Cerebellar cortex (tissue), 1 donor: ENCODE measurements around the gene CERS3.

Experiments
- DNase-seq: peaks from one replicate; pipeline ENCODE4 v3.0.0-alpha.2; 2015; ENCODE audit warnings: low spot score

CERS3 gene

GRCh38 chr15:100383302-100384107, 145.2 kb downstream of the CERS3 start:
- DNase-seq, result peak; percentile 29

GRCh38 chr15:100373942-100374341, 154.8 kb downstream of the CERS3 start:
- no peak for DNase-seq

GRCh38 chr15:100373120-100373896, 155.4 kb downstream of the CERS3 start:
- DNase-seq, result no peak

GRCh38 chr15:100372739-100373119, 156.0 kb downstream of the CERS3 start:
- DNase-seq, result no peak

DNA sequence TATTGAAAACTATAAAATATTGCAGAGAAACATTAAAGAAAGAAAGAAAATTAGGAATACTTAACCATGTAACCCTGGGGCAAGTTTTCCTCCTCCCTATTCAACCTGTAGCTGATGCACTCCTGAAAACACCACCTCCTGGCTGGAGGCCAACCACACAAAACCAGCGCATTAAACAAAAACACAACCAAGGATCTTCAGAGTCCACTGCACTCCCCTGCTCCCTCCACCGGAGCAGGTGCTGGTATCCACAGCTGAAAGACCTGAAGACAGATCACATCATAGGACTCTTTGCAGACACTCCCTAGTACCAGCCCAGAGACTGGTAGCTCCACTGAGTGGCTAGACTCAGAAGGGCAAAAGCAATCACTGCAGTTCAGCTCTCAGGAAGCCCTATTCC, 173.4 kb downstream of the CERS3 start:
- DNase-seq, result no peak

DNA sequence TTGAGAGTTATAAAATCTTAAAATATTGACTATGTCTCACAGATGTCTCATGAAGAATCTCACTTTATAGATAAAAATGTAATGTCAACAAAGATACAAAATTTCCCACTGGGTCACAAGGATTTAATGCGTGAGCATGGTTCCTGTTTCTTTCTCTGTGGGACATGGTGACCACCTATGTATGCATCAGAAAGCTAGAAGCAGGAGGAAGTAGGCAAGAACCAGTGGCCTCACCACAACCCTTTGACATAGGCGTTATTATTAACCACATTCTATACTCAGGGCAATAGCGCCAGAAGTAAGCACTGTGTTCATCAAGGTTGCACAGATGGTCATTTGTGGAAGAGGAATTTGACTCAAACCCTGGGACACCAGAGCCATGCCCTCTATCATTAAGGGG, 175.3 kb downstream of the CERS3 start:
- DNase-seq, result no peak

DNA sequence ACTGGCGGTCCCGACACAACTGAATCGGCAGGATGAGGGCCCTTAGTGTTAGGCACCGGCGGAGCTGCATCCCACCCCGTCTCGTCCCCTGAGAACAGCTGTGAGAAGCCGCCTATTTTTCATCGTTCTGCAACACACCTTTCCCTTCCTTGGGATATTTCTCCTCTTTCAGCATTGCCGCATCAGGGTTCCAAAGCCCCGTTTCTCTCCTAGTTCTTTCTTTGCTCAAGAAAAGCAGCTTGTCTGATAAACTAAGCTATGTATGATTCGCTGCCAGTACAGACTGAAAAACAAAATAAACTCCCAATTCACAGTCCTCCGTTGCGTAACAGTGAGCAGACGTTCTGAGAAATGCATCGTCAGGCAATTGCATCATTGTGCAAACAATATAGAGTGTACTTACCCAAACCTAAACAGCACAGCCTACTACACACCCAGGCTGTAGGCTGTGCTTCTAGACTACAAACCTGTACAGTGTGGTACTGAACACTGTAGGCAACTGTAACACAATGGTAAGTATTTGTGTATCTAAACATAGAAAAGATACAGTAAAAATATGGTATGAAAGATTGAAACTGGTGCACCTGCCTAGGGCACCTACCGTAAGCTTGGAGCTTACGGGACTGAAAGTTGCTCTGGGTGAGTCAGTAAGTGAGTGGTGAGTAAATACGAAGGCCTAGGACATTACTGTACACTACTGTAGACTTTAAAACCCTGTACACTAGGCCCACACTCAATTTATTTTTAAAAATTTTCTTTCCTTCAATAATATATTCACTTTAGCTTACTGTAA, 178.1 kb downstream of the CERS3 start:
- no peak for DNase-seq
